HepG2 (cell line): ENCODE measurements around the gene KLHL13. TPM values are rescaled to one million over a fixed set of nuclear protein-coding genes. Genes with fewer than 3 reads are reported as not detected.

Source experiments
- ATAC-seq: fragments of 200-7000 bp; cut with Tn5 transposase; 3 replicates; pipeline ENCODE4 v1.9.1; 2020; ENCODE audit warnings: mild to moderate bottlenecking, moderate library complexity
- BruUV-seq: library from RNA; stranded (reverse); fragments of 400-500 nt; replicated peaks from 2 replicates; lab custom pipeline; 2021; lab: Mats Ljungman, UMichigan
- CTCF ChIA-PET: fragments of 300-600 bp; formaldehyde crosslinking; extraction: SDS; loops from one replicate; lab custom pipeline; 2021; ENCODE audit warnings: low total read pairs, inconsistent platforms, low intra/inter-chr PET ratio; lab: Yijun Ruan, JAX
- POLR2A ChIA-PET: fragments of 350-600 bp; sonication (Branson Sonifier 250); formaldehyde crosslinking; loops from one replicate; lab custom pipeline; 2020; ENCODE audit warnings: antibody characterized with exemption, inconsistent platforms; lab: Yijun Ruan, JAX
- DNase-seq: peaks from one replicate; pipeline ENCODE4 v3.0.0-alpha.2; 2015; ENCODE audit warnings: low spot score
- FAIRE-seq: peaks from 3 replicates; lab custom pipeline; 2011; peaks lifted over from hg19 to GRCh38; lab: Jason Lieb, UNC
- H2AFZ ChIP-seq: one replicate; pipeline ENCODE4 v1.6.1; 2011; ENCODE audit warnings: low read length, inconsistent platforms
- H3K27ac ChIP-seq: fragments of 300-600 bp; 3 replicates; pipeline ENCODE4 v1.8.0; 2011; ENCODE audit warnings: mixed run types, mild to moderate bottlenecking, mixed read lengths, low read length, inconsistent platforms; ENCODE audit not compliant: insufficient read depth; ENCODE audit errors: extremely low read length
- H3K27me3 ChIP-seq, 2 experiments: fragments of 200-600 bp in 1 of 2; 2 replicates in 1 of 2; 3 replicates in 1 of 2; pipeline versions ENCODE4 v1.6.0 to v1.8.0; 2011; ENCODE audit warnings: low read length in 2 of 2, mild to moderate bottlenecking in 2 of 2, moderate library complexity in 2 of 2, inconsistent platforms in 1 of 2; ENCODE audit not compliant: insufficient read depth in 2 of 2, control insufficient read depth in 1 of 2
- H3K36me3 ChIP-seq, 2 experiments: fragments of 200-600 bp in 1 of 2; replicated peaks in 1 of 2; 2 replicates in 1 of 2; 3 replicates in 1 of 2; pipeline versions ENCODE4 v1.5.1 to v1.8.0; 2011; ENCODE audit warnings: low read length in 2 of 2, inconsistent platforms in 1 of 2; ENCODE audit not compliant: insufficient read depth in 2 of 2, control insufficient read depth in 1 of 2
- H3K4me1 ChIP-seq: 2 replicates; pipeline ENCODE4 v1.5.1; 2012; ENCODE audit warnings: low read length, inconsistent platforms; ENCODE audit not compliant: insufficient read depth
- H3K4me2 ChIP-seq: 2 replicates; pipeline ENCODE4 v1.6.0; 2011; ENCODE audit warnings: low read depth, low read length, inconsistent platforms
- H3K4me3 ChIP-seq, 3 experiments: fragments of 200-600 bp in 1 of 3; sonication (generic), shearing (Covaris generic) in 1 of 3; replicated peaks in 1 of 3; 2 replicates each; pipeline ENCODE4 v1.5.1; 2011 to 2016; ENCODE audit warnings: low read length in 3 of 3, inconsistent platforms in 2 of 3, low read depth in 2 of 3, mild to moderate bottlenecking in 2 of 3, control low read depth in 1 of 3, mixed read lengths in 1 of 3; ENCODE audit not compliant: insufficient read depth in 1 of 3
- H3K79me2 ChIP-seq: one replicate; pipeline ENCODE4 v1.6.1; 2011; ENCODE audit warnings: low read length, inconsistent platforms; ENCODE audit not compliant: insufficient read depth
- H3K9ac ChIP-seq: 2 replicates; pipeline ENCODE4 v1.6.0; 2011; ENCODE audit warnings: mild to moderate bottlenecking, low read depth, low read length, inconsistent platforms; ENCODE audit not compliant: insufficient read depth
- H3K9me3 ChIP-seq: 2 replicates; pipeline ENCODE4 v1.5.1; 2012; ENCODE audit warnings: mild to moderate bottlenecking, low read length
- H4K20me1 ChIP-seq: 2 replicates; pipeline ENCODE4 v1.6.0; 2011; ENCODE audit warnings: inconsistent platforms, mild to moderate bottlenecking, low read length, moderate library complexity; ENCODE audit not compliant: insufficient read depth
- BCL3 ChIP-seq: sonication (generic); formaldehyde crosslinking; IDR thresholded peaks from 2 replicates; pipeline ENCODE4 v1.5.1; 2020; ENCODE audit warnings: mild to moderate bottlenecking, missing genetic modification reagents, moderate library complexity
- DMTF1 ChIP-seq: sonication (generic); formaldehyde crosslinking; IDR thresholded peaks from 2 replicates; pipeline ENCODE4 v1.4.0; 2020; ENCODE audit warnings: mild to moderate bottlenecking, missing genetic modification reagents
- HCFC1 ChIP-seq: fragments of 150-350 bp; IDR thresholded peaks from 2 replicates; pipeline ENCODE4 v1.6.1; 2014; ENCODE audit warnings: low read depth, low read length
- KMT2A ChIP-seq: sonication (generic); formaldehyde crosslinking; IDR thresholded peaks from 2 replicates; pipeline ENCODE4 v1.4.0; 2020; ENCODE audit warnings: missing genetic modification reagents
- NBN ChIP-seq: fragments of 450-650 bp; conservative IDR thresholded peaks from 2 replicates; pipeline ENCODE4 v1.6.1; 2017
- RFX3 ChIP-seq: IDR thresholded peaks from 2 replicates; pipeline ENCODE4 v1.6.1; 2016; ENCODE audit warnings: missing biosample characterization, missing genetic modification reagents
- SALL1 ChIP-seq: sonication (generic); formaldehyde crosslinking; IDR thresholded peaks from 2 replicates; pipeline ENCODE4 v1.8.0; 2022; ENCODE audit warnings: mild to moderate bottlenecking, missing genetic modification reagents
- TRIM22 ChIP-seq: fragments of 450-650 bp; IDR thresholded peaks from 2 replicates; pipeline ENCODE4 v1.6.1; 2017
- ZBTB43 ChIP-seq: sonication (generic); formaldehyde crosslinking; conservative IDR thresholded peaks from 2 replicates; pipeline ENCODE4 v1.4.0; 2020; ENCODE audit warnings: missing genetic modification reagents
- ZNF18 ChIP-seq: sonication (generic); formaldehyde crosslinking; IDR thresholded peaks from 2 replicates; pipeline ENCODE4 v1.8.0; 2022; ENCODE audit warnings: mild to moderate bottlenecking, missing genetic modification reagents; ENCODE audit not compliant: insufficient replicate concordance
- ZNF354B ChIP-seq: sonication (generic); formaldehyde crosslinking; IDR thresholded peaks from 2 replicates; pipeline ENCODE4 v1.8.0; 2022; ENCODE audit warnings: mild to moderate bottlenecking, missing genetic modification reagents
- ZNF430 ChIP-seq: sonication (generic); formaldehyde crosslinking; IDR thresholded peaks from 2 replicates; pipeline ENCODE4 v1.9.0; 2021; ENCODE audit warnings: mild to moderate bottlenecking, missing genetic modification reagents
- ZNF557 ChIP-seq: sonication (generic); formaldehyde crosslinking; IDR thresholded peaks from 2 replicates; pipeline ENCODE4 v1.4.0; 2020; ENCODE audit warnings: missing genetic modification reagents
- ZNF674 ChIP-seq: sonication (generic); formaldehyde crosslinking; IDR thresholded peaks from 2 replicates; pipeline ENCODE4 v1.5.0; 2020; ENCODE audit warnings: low read depth, mild to moderate bottlenecking, missing genetic modification reagents
- ZNF704 ChIP-seq: sonication (generic); formaldehyde crosslinking; IDR thresholded peaks from 2 replicates; pipeline ENCODE4 v1.8.1; 2023; ENCODE audit warnings: mild to moderate bottlenecking, inconsistent platforms, moderate library complexity, missing genetic modification reagents, borderline replicate concordance
- ZNF709 ChIP-seq: sonication (generic); formaldehyde crosslinking; IDR thresholded peaks from 2 replicates; pipeline ENCODE4 v1.5.0; 2020; ENCODE audit warnings: mild to moderate bottlenecking, missing genetic modification reagents
- WGBS: methylation state at CpG from one replicate; pipeline ENCODE4 v1.1.6; 2017; ENCODE audit warnings: low lambda C conversion rate; 5-methylcytosine and 5-hydroxymethylcytosine counted together
- in situ Hi-C: cut with HindIII; loops from 2 replicates; pipeline ENCODE4 v1.10.0; 2017; ENCODE audit warnings: low pct_unique_long_range_greater_than_20kb; ENCODE audit not compliant: extremely low pct_ligation_motif_present
- intact Hi-C: fragments of 100-400 bp; cut with micrococcal nuclease; formaldehyde crosslinking; loops from one replicate; pipeline ENCODE4 v1.10.0; 2022; ENCODE audit not compliant: unreplicated experiment
- polyA plus RNA-seq, 8 experiments: library from polyadenylated mRNA; depleted of rRNA in 3 of 8; stranded (reverse) in 7 of 8; unstranded in 1 of 8; fragments of >200 nt; fragmentation: Illumina TruSeq in 4 of 8; extraction: Trizol in 4 of 8; gene quantifications; 2 replicates each; pipeline versions ENCODE4 v1.2.1 to v1.2.3, GENCODE V29; 2011 to 2016; ENCODE audit warnings: low read depth in 4 of 8, missing spikeins in 1 of 8, mixed read lengths in 1 of 8; ENCODE audit not compliant: insufficient read depth in 1 of 8
- total RNA-seq, 5 experiments: library from RNA; depleted of rRNA; stranded (reverse); fragments of >200 nt; fragmentation: Illumina TruSeq; extraction: Trizol; gene quantifications; 2 replicates each; pipeline ENCODE4 v1.2.3, GENCODE V29; 2016; ENCODE audit warnings: low read depth in 1 of 5

The KLHL13 gene
- total and polyA plus RNA-seq, 2 of the 13 experiments (the other 11 are each of a cell fraction or from before 2014, with no cell fraction given): 0.28 to 1.6 TPM

- Histone ChIP-seq H3K4me2 (no peak overlapping the region), H3K9me3 (no peaks in the 10 kb centered on the region), H3K4me3 (no peak overlapping the region), H3K9ac (no peak overlapping the region), H3K79me2 (no peaks in the 10 kb centered on the region), H2AFZ (no peak overlapping the region), H3K4me1 (no peaks in the 10 kb centered on the region), H3K27me3 (no peaks in the 10 kb centered on the region), H3K36me3 (no peaks in the 10 kb centered on the region), H3K27ac (no peak overlapping the region), H4K20me1 (no peaks in the 10 kb centered on the region)
- ATAC-seq (no peak), FAIRE-seq (no peak), DNase-seq (no peak)
- in situ Hi-C loops: no loop called here
- WGBS: 24% methylated on average over 2 of the region's 2 CpGs
- POLR2A ChIA-PET: no interaction called here
- BruUV-seq: no TSS peak
- TF ChIP-seq ZBTB43 (CRISPR knock-in tag) (no peak), TRIM22 (no peak), ZNF674 (CRISPR knock-in tag) (no peak), ZNF557 (CRISPR knock-in tag) (no peak), KMT2A (CRISPR knock-in tag) (no peak), SALL1 (CRISPR knock-in tag) (no peak), RFX3 (no peak), ZNF354B (CRISPR knock-in tag) (no peak), ZNF18 (CRISPR knock-in tag) (no peak), ZNF430 (no peak), ZNF709 (CRISPR knock-in tag) (no peak), DMTF1 (CRISPR knock-in tag) (no peak), NBN (no peak), ZNF704 (CRISPR knock-in tag) (no peak), HCFC1 (no peak), BCL3 (no peak)
- TF ChIP-seq, all 625 proteins: peak for 0
- CTCF ChIA-PET: no interaction called here
- intact Hi-C loops: loop anchor here (10.0 kb wide), 1 partner anchor 227 kb away; no protein-coding TSS in a partner anchor
Measured at GRCh38 chrX:117998171-117998570, 118.4 kb downstream of the KLHL13 start.
